HCT116 (cell line): ENCODE measurements around the gene SIDT1. TPM values are rescaled to one million over a fixed set of nuclear protein-coding genes. Genes with fewer than 3 reads are reported as not detected.

Experiments
- ATAC-seq: fragments of 200-7000 bp; cut with Tn5 transposase; 2 replicates; pipeline ENCODE4 v1.9.1; 2020; ENCODE audit warnings: mild to moderate bottlenecking, moderate library complexity
- BruUV-seq: library from RNA; stranded (reverse); fragments of 400-500 nt; replicated peaks from 2 replicates; lab custom pipeline; 2021; lab: Mats Ljungman, UMichigan
- CTCF ChIA-PET: fragments of 300-600 bp; sonication (Branson Sonifier 250); formaldehyde crosslinking; loops from one replicate; lab custom pipeline; 2021; ENCODE audit warnings: antibody characterized with exemption; lab: Charles Lee
- POLR2A ChIA-PET: fragments of 300-600, 350-600 bp; sonication (Branson Sonifier 250); formaldehyde crosslinking; loops from one replicate; lab custom pipeline; 2021; ENCODE audit warnings: antibody characterized with exemption; lab: Charles Lee
- RAD21 ChIA-PET, 2 experiments: fragments of 300-600 bp; sonication (Branson Sonifier 250); formaldehyde crosslinking; loops; one replicate each; lab custom pipeline; 2023; ENCODE audit warnings: low total read pairs in 2 of 2; ENCODE audit not compliant: uncharacterized antibody in 2 of 2, unreplicated experiment in 2 of 2, low non-redundant PET in 1 of 2; lab: Charles Lee
- DNase-seq: peaks from one replicate; pipeline ENCODE4 v3.0.0-alpha.2; 2010; ENCODE audit warnings: low read depth, low spot score
- H2AFZ ChIP-seq: fragments of 200-600 bp; shearing (Covaris generic), sonication (generic); 2 replicates; pipeline ENCODE4 v1.6.1; 2017; ENCODE audit warnings: low read depth, mixed run types, mixed read lengths, antibody characterized with exemption, low read length; ENCODE audit not compliant: poor library complexity, severe bottlenecking
- H3K27ac ChIP-seq: 2 replicates; pipeline ENCODE4 v1.5.1; 2012; ENCODE audit warnings: low read depth, low read length
- H3K27me3 ChIP-seq: fragments of 200-600 bp; sonication (generic); 2 replicates; pipeline ENCODE4 v1.6.1; 2016; ENCODE audit warnings: mixed run types, low read length, mixed read lengths; ENCODE audit not compliant: insufficient read depth
- H3K36me3 ChIP-seq, 2 experiments: fragments of 200-500 bp in 1 of 2; fragments of 200-600 bp in 1 of 2; sonication (Bioruptor generic) in 1 of 2; sonication (generic) in 1 of 2; 2 replicates each; pipeline versions ENCODE4 v1.5.1 to v1.6.1; 2014 to 2016; ENCODE audit warnings: low read length in 2 of 2, inconsistent platforms in 1 of 2, mixed read lengths in 1 of 2, mixed run types in 1 of 2; ENCODE audit not compliant: insufficient read depth in 2 of 2, control insufficient read depth in 1 of 2
- H3K4me1 ChIP-seq, 2 experiments: fragments of 200-600 bp in 1 of 2; sonication (generic) in 1 of 2; 2 replicates each; pipeline versions ENCODE4 v1.5.1 to v1.6.1; 2012 to 2017; ENCODE audit warnings: low read length in 2 of 2, inconsistent platforms in 1 of 2, mild to moderate bottlenecking in 1 of 2, mixed read lengths in 1 of 2, mixed run types in 1 of 2, moderate library complexity in 1 of 2; ENCODE audit not compliant: insufficient read depth in 2 of 2, control insufficient read depth in 1 of 2
- H3K4me2 ChIP-seq: fragments of 200-600 bp; sonication (generic); 2 replicates; pipeline ENCODE4 v1.6.1; 2017; ENCODE audit warnings: mixed run types, low read length, mixed read lengths
- H3K4me3 ChIP-seq, 2 experiments: fragments of 200-600 bp in 1 of 2; sonication (generic) in 1 of 2; replicated peaks in 1 of 2; 2 replicates each; pipeline ENCODE4 v1.5.1; 2011 to 2016; ENCODE audit warnings: low read length in 2 of 2, control low read depth in 1 of 2, low read depth in 1 of 2, mild to moderate bottlenecking in 1 of 2, mixed read lengths in 1 of 2, mixed run types in 1 of 2
- H3K79me2 ChIP-seq: fragments of 200-600 bp; sonication (generic); 2 replicates; pipeline ENCODE4 v1.6.1; 2017; ENCODE audit warnings: mild to moderate bottlenecking, mixed run types, low read length, moderate library complexity, mixed read lengths; ENCODE audit not compliant: insufficient read depth
- H3K9ac ChIP-seq: fragments of 200-600 bp; sonication (generic); 2 replicates; pipeline ENCODE4 v1.6.1; 2016; ENCODE audit warnings: low read length, mixed read lengths
- H3K9me2 ChIP-seq: fragments of 200-600 bp; sonication (generic), shearing (Covaris generic); 2 replicates; pipeline ENCODE4 v1.6.1; 2017; ENCODE audit warnings: mixed run types, mild to moderate bottlenecking, moderate library complexity; ENCODE audit not compliant: insufficient read depth
- H3K9me3 ChIP-seq, 2 experiments: fragments of 200-500 bp in 1 of 2; fragments of 200-600 bp in 1 of 2; sonication (Bioruptor generic) in 1 of 2; sonication (generic) in 1 of 2; 2 replicates each; pipeline ENCODE4 v1.6.1; 2014 to 2017; ENCODE audit warnings: low read length in 2 of 2, mixed read lengths in 2 of 2, inconsistent platforms in 1 of 2, low read depth in 1 of 2, mild to moderate bottlenecking in 1 of 2, mixed run types in 1 of 2, moderate library complexity in 1 of 2; ENCODE audit not compliant: control insufficient read depth in 1 of 2, insufficient read depth in 1 of 2
- H4K20me1 ChIP-seq: fragments of 200-600 bp; sonication (generic), shearing (Covaris generic); 2 replicates; pipeline ENCODE4 v1.6.1; 2017; ENCODE audit warnings: mixed run types, mild to moderate bottlenecking, moderate library complexity; ENCODE audit not compliant: insufficient read depth
- ATF3 ChIP-seq: IDR thresholded peaks from 2 replicates; pipeline ENCODE4 v1.6.1; 2012
- CBX3 ChIP-seq: IDR thresholded peaks from 2 replicates; pipeline ENCODE4 v1.6.1; 2012; ENCODE audit warnings: low read depth
- CEBPB ChIP-seq: IDR thresholded peaks from 2 replicates; pipeline ENCODE4 v1.6.1; 2012; ENCODE audit warnings: low read depth
- EZH2 ChIP-seq: fragments of 200-600 bp; sonication (generic); IDR thresholded peaks from 2 replicates; pipeline ENCODE4 v1.6.1; 2017; ENCODE audit warnings: antibody characterized with exemption, mixed run types
- FOSL1 ChIP-seq: IDR thresholded peaks from 2 replicates; pipeline ENCODE4 v1.6.1; 2012; ENCODE audit warnings: low read depth
- SP1 ChIP-seq: IDR thresholded peaks from 2 replicates; pipeline ENCODE4 v1.6.1; 2012; ENCODE audit warnings: low read depth
- SRF ChIP-seq: IDR thresholded peaks from 2 replicates; pipeline ENCODE4 v1.6.1; 2012; ENCODE audit warnings: low read depth
- YY1 ChIP-seq: IDR thresholded peaks from 2 replicates; pipeline ENCODE4 v1.6.1; 2011; ENCODE audit warnings: low read length, low read depth, moderate library complexity, mild to moderate bottlenecking; ENCODE audit not compliant: insufficient replicate concordance; ENCODE audit errors: extremely low read depth
- intact Hi-C: fragments of 100-400 bp; cut with micrococcal nuclease; formaldehyde crosslinking; loops from 2 replicates; pipeline ENCODE4 v1.10.0; 2022
- total RNA-seq: library from RNA; stranded (reverse); gene quantifications from one replicate; pipeline ENCODE4 v1.2.1, GENCODE V29; 2021; ENCODE audit not compliant: unreplicated experiment

SIDT1 gene
- total RNA-seq, 1 experiment from 2014 or later: not detected

- CTCF ChIA-PET: no interaction called here
- TF ChIP-seq CBX3 (no peak), CEBPB (no peak), FOSL1 (no peak)
- intact Hi-C loops: no loop called here
- Histone ChIP-seq H4K20me1 (no peaks in the 10 kb centered on the region), H3K9ac (no peak overlapping the region), H3K79me2 (no peaks in the 10 kb centered on the region), H3K4me1 (no peaks in the 10 kb centered on the region), H3K4me3 (no peak overlapping the region), H2AFZ (no peak overlapping the region), H3K27me3 (no peaks in the 10 kb centered on the region), H3K9me3 (no peaks in the 10 kb centered on the region), H3K9me2 (no peaks in the 10 kb centered on the region), H3K36me3 (peaks cover 0 to 7% of the 10 kb centered on the region in 2 experiments; a peak in 1 of 4 replicates), H3K4me2 (no peak overlapping the region), H3K27ac (no peak overlapping the region)
- RAD21 ChIA-PET: no interaction called here
- POLR2A ChIA-PET: no interaction called here
- no peak for DNase-seq
- BruUV-seq: no TSS peak
- no peak for ATAC-seq
Measured at GRCh38 chr3:113659996-113660395, 127.6 kb downstream of the SIDT1 start.

GRCh38 chr3:113660458-113660857 lies 128.1 kb downstream of the SIDT1 start:
- DNase-seq: no peak
- H2AFZ ChIP-seq: no peak overlapping the region
- H3K79me2 ChIP-seq: no peaks in the 10 kb centered on the region
- ChIA-PET RAD21 (no interaction called here), POLR2A (no interaction called here), CTCF (interaction anchor here (0.7 kb wide), 1 partner anchor 85 kb away, joined by 3 read pairs; no protein-coding TSS in a partner anchor)
- no TSS peak for BruUV-seq
- no peaks in the 10 kb centered on the region for H3K9me3 ChIP-seq
- no peaks in the 10 kb centered on the region for H4K20me1 ChIP-seq
- no peaks in the 10 kb centered on the region for H3K9me2 ChIP-seq
- intact Hi-C loops: no loop called here
- H3K27ac ChIP-seq: no peak overlapping the region
- no peak for ATAC-seq
- H3K9ac ChIP-seq: no peak overlapping the region
- peaks cover 0 to 7% of the 10 kb centered on the region in 2 experiments; a peak in 1 of 4 replicates for H3K36me3 ChIP-seq
- H3K4me2 ChIP-seq: no peak overlapping the region
- no peak for TF ChIP-seq SP1
- no peak for TF ChIP-seq YY1
- TF ChIP-seq CEBPB: no peak
- no peak for TF ChIP-seq ATF3
- no peak for TF ChIP-seq SRF
- no peak for TF ChIP-seq EZH2
- TF ChIP-seq CBX3: no peak
- no peak overlapping the region for H3K4me3 ChIP-seq
- no peaks in the 10 kb centered on the region for H3K27me3 ChIP-seq
- no peaks in the 10 kb centered on the region for H3K4me1 ChIP-seq
